Head of caudate nucleus (tissue), 42 donors: Measurements from ENCODE around the gene TBC1D10A.

Source experiments
- DNase-seq, 42 donors: peaks; one replicate each; pipeline versions ENCODE4 v3.0.0 to v3.0.0-alpha.2; 2020 to 2021; ENCODE audit warnings: mixed read lengths in 7 of 42
- intact Hi-C: fragments of 100-400 bp; cut with DNase I; formaldehyde crosslinking; loops from one replicate; pipeline ENCODE4 v1.15.0; 2022

The TBC1D10A gene

GRCh38 chr22:30291058-30291892, 35.5 kb downstream of the TBC1D10A start:
- DNase-seq, result peak; percentile 68 to 95 (median 84)
- intact Hi-C loops, result loop anchor here (5.0 kb wide), 1 partner anchor 51 kb away; no protein-coding TSS in a partner anchor

- DNase-seq, result no peak
- intact Hi-C loops, result loop anchor here (5.0 kb wide), 1 partner anchor 52 kb away; no protein-coding TSS in a partner anchor
Measured at GRCh38 chr22:30290342-30291057, 36.2 kb downstream of the TBC1D10A start.

GRCh38 chr22:30289980-30290313, 36.8 kb downstream of the TBC1D10A start:
- no peak for DNase-seq
- intact Hi-C loops, result loop anchor here (5.0 kb wide), 1 partner anchor 52 kb away; no protein-coding TSS in a partner anchor

GRCh38 chr22:30289141-30289979, 37.4 kb downstream of the TBC1D10A start, which contains the start of gene CASTOR1:
Gene CASTOR1 (minus strand): TSS chr22:30289505. CDS start chr22:30289497, 8 bp downstream.
- DNase-seq, result peak; percentile 91 to 99 (median 98)
- intact Hi-C loops, result no loop called here

GRCh38 chr22:30288419-30289140, 38.2 kb downstream of the TBC1D10A start:
- no peak for DNase-seq
- intact Hi-C loops, result no loop called here

GRCh38 chr22:30287648-30288418, 38.9 kb downstream of the TBC1D10A start:
- intact Hi-C loops, result loop anchor here (2.0 kb wide), 1 partner anchor 103 kb away; no protein-coding TSS in a partner anchor
- DNase-seq, result peak; percentile 63 to 94 (median 82)

- DNase-seq, result peak in 37 of 42 donors; percentile 30 to 86 (median 66)
- intact Hi-C loops, result loop anchor here (2.0 kb wide), 1 partner anchor 104 kb away; no protein-coding TSS in a partner anchor
Measured at GRCh38 chr22:30286813-30287647, 39.7 kb downstream of the TBC1D10A start.

GRCh38 chr22:30286331-30286730, 40.4 kb downstream of the TBC1D10A start:
- no peak for DNase-seq
- intact Hi-C loops, result loop anchor here (2.0 kb wide), 1 partner anchor 104 kb away; no protein-coding TSS in a partner anchor

- no peak for DNase-seq
- intact Hi-C loops, result loop anchor here (2.0 kb wide), 1 partner anchor 105 kb away; no protein-coding TSS in a partner anchor
Measured at GRCh38 chr22:30285846-30286200, 40.9 kb downstream of the TBC1D10A start.

GRCh38 chr22:30285176-30285845, 41.4 kb downstream of the TBC1D10A start:
- intact Hi-C loops, result no loop called here
- DNase-seq, result no peak

- no peak for DNase-seq
- intact Hi-C loops, result no loop called here
Measured at GRCh38 chr22:30284666-30285065, 42.1 kb downstream of the TBC1D10A start.

GRCh38 chr22:30284172-30284571, 42.6 kb downstream of the TBC1D10A start:
- no peak for DNase-seq
- intact Hi-C loops, result no loop called here

GRCh38 chr22:30283342-30283741, 43.4 kb downstream of the TBC1D10A start:
- intact Hi-C loops, result no loop called here

GRCh38 chr22:30282616-30283046, 44.1 kb downstream of the TBC1D10A start:
- intact Hi-C loops, result no loop called here

More at GRCh38 chr22:30283342-30283741, 43.4 kb downstream of the TBC1D10A start:
- DNase-seq, result no peak

GRCh38 chr22:30280505-30280904, 46.2 kb downstream of the TBC1D10A start:
- intact Hi-C loops, result no loop called here
- no peak for DNase-seq

More at GRCh38 chr22:30282616-30283046, 44.1 kb downstream of the TBC1D10A start:
- DNase-seq, result no peak

GRCh38 chr22:30279932-30280331, 46.8 kb downstream of the TBC1D10A start:
- intact Hi-C loops, result no loop called here
- DNase-seq, result no peak
